HCT116 (cell line): ENCODE results near the gene HPCAL1. TPM values are rescaled to one million over a fixed set of nuclear protein-coding genes. Genes with fewer than 3 reads are reported as not detected.

Experiments used
- ATAC-seq: fragments of 200-7000 bp; cut with Tn5 transposase; 2 replicates; pipeline ENCODE4 v1.9.1; 2020; ENCODE audit warnings: mild to moderate bottlenecking, moderate library complexity
- BruUV-seq: library from RNA; stranded (reverse); fragments of 400-500 nt; replicated peaks from 2 replicates; lab custom pipeline; 2021; lab: Mats Ljungman, UMichigan
- CTCF ChIA-PET: fragments of 300-600 bp; sonication (Branson Sonifier 250); formaldehyde crosslinking; loops from one replicate; lab custom pipeline; 2021; ENCODE audit warnings: antibody characterized with exemption; lab: Charles Lee
- POLR2A ChIA-PET: fragments of 300-600, 350-600 bp; sonication (Branson Sonifier 250); formaldehyde crosslinking; loops from one replicate; lab custom pipeline; 2021; ENCODE audit warnings: antibody characterized with exemption; lab: Charles Lee
- RAD21 ChIA-PET, 2 experiments: fragments of 300-600 bp; sonication (Branson Sonifier 250); formaldehyde crosslinking; loops; one replicate each; lab custom pipeline; 2023; ENCODE audit warnings: low total read pairs in 2 of 2; ENCODE audit not compliant: uncharacterized antibody in 2 of 2, unreplicated experiment in 2 of 2, low non-redundant PET in 1 of 2; lab: Charles Lee
- DNase-seq: peaks from one replicate; pipeline ENCODE4 v3.0.0-alpha.2; 2010; ENCODE audit warnings: low read depth, low spot score
- H2AFZ ChIP-seq: fragments of 200-600 bp; shearing (Covaris generic), sonication (generic); 2 replicates; pipeline ENCODE4 v1.6.1; 2017; ENCODE audit warnings: low read depth, mixed run types, mixed read lengths, antibody characterized with exemption, low read length; ENCODE audit not compliant: poor library complexity, severe bottlenecking
- H3K27ac ChIP-seq: 2 replicates; pipeline ENCODE4 v1.5.1; 2012; ENCODE audit warnings: low read depth, low read length
- H3K27me3 ChIP-seq: fragments of 200-600 bp; sonication (generic); 2 replicates; pipeline ENCODE4 v1.6.1; 2016; ENCODE audit warnings: mixed run types, low read length, mixed read lengths; ENCODE audit not compliant: insufficient read depth
- H3K36me3 ChIP-seq, 2 experiments: fragments of 200-500 bp in 1 of 2; fragments of 200-600 bp in 1 of 2; sonication (Bioruptor generic) in 1 of 2; sonication (generic) in 1 of 2; 2 replicates each; pipeline versions ENCODE4 v1.5.1 to v1.6.1; 2014 to 2016; ENCODE audit warnings: low read length in 2 of 2, inconsistent platforms in 1 of 2, mixed read lengths in 1 of 2, mixed run types in 1 of 2; ENCODE audit not compliant: insufficient read depth in 2 of 2, control insufficient read depth in 1 of 2
- H3K4me1 ChIP-seq, 2 experiments: fragments of 200-600 bp in 1 of 2; sonication (generic) in 1 of 2; 2 replicates each; pipeline versions ENCODE4 v1.5.1 to v1.6.1; 2012 to 2017; ENCODE audit warnings: low read length in 2 of 2, inconsistent platforms in 1 of 2, mild to moderate bottlenecking in 1 of 2, mixed read lengths in 1 of 2, mixed run types in 1 of 2, moderate library complexity in 1 of 2; ENCODE audit not compliant: insufficient read depth in 2 of 2, control insufficient read depth in 1 of 2
- H3K4me2 ChIP-seq: fragments of 200-600 bp; sonication (generic); 2 replicates; pipeline ENCODE4 v1.6.1; 2017; ENCODE audit warnings: mixed run types, low read length, mixed read lengths
- H3K4me3 ChIP-seq, 2 experiments: fragments of 200-600 bp in 1 of 2; sonication (generic) in 1 of 2; replicated peaks in 1 of 2; 2 replicates each; pipeline ENCODE4 v1.5.1; 2011 to 2016; ENCODE audit warnings: low read length in 2 of 2, control low read depth in 1 of 2, low read depth in 1 of 2, mild to moderate bottlenecking in 1 of 2, mixed read lengths in 1 of 2, mixed run types in 1 of 2
- H3K79me2 ChIP-seq: fragments of 200-600 bp; sonication (generic); 2 replicates; pipeline ENCODE4 v1.6.1; 2017; ENCODE audit warnings: mild to moderate bottlenecking, mixed run types, low read length, moderate library complexity, mixed read lengths; ENCODE audit not compliant: insufficient read depth
- H3K9ac ChIP-seq: fragments of 200-600 bp; sonication (generic); 2 replicates; pipeline ENCODE4 v1.6.1; 2016; ENCODE audit warnings: low read length, mixed read lengths
- H3K9me2 ChIP-seq: fragments of 200-600 bp; sonication (generic), shearing (Covaris generic); 2 replicates; pipeline ENCODE4 v1.6.1; 2017; ENCODE audit warnings: mixed run types, mild to moderate bottlenecking, moderate library complexity; ENCODE audit not compliant: insufficient read depth
- H3K9me3 ChIP-seq, 2 experiments: fragments of 200-500 bp in 1 of 2; fragments of 200-600 bp in 1 of 2; sonication (Bioruptor generic) in 1 of 2; sonication (generic) in 1 of 2; 2 replicates each; pipeline ENCODE4 v1.6.1; 2014 to 2017; ENCODE audit warnings: low read length in 2 of 2, mixed read lengths in 2 of 2, inconsistent platforms in 1 of 2, low read depth in 1 of 2, mild to moderate bottlenecking in 1 of 2, mixed run types in 1 of 2, moderate library complexity in 1 of 2; ENCODE audit not compliant: control insufficient read depth in 1 of 2, insufficient read depth in 1 of 2
- H4K20me1 ChIP-seq: fragments of 200-600 bp; sonication (generic), shearing (Covaris generic); 2 replicates; pipeline ENCODE4 v1.6.1; 2017; ENCODE audit warnings: mixed run types, mild to moderate bottlenecking, moderate library complexity; ENCODE audit not compliant: insufficient read depth
- EZH2 ChIP-seq: fragments of 200-600 bp; sonication (generic); IDR thresholded peaks from 2 replicates; pipeline ENCODE4 v1.6.1; 2017; ENCODE audit warnings: antibody characterized with exemption, mixed run types
- EZH2phosphoT487 ChIP-seq: fragments of 200-600 bp; IDR thresholded peaks from 2 replicates; pipeline ENCODE4 v1.6.1; 2018; ENCODE audit warnings: antibody characterized with exemption, borderline replicate concordance
- POLR2A ChIP-seq: IDR thresholded peaks from 2 replicates; pipeline ENCODE4 v1.7.0; 2011; ENCODE audit warnings: borderline replicate concordance; ENCODE audit not compliant: insufficient read depth, insufficient read length; ENCODE audit errors: extremely low read depth
- POLR2AphosphoS5 ChIP-seq: IDR thresholded peaks from 2 replicates; pipeline ENCODE4 v1.6.1; 2011; ENCODE audit warnings: mild to moderate bottlenecking, low read depth, low read length, moderate library complexity
- SP1 ChIP-seq: IDR thresholded peaks from 2 replicates; pipeline ENCODE4 v1.6.1; 2012; ENCODE audit warnings: low read depth
- ZFX ChIP-seq: fragments of 450-650 bp; IDR thresholded peaks from 2 replicates; pipeline ENCODE4 v1.6.1; 2017
- intact Hi-C: fragments of 100-400 bp; cut with micrococcal nuclease; formaldehyde crosslinking; loops from 2 replicates; pipeline ENCODE4 v1.10.0; 2022
- total RNA-seq: library from RNA; stranded (reverse); gene quantifications from one replicate; pipeline ENCODE4 v1.2.1, GENCODE V29; 2021; ENCODE audit not compliant: unreplicated experiment
- TF ChIP-seq, protein P1 (sequence below): IDR thresholded peaks from 2 replicates; pipeline ENCODE4 v1.6.1; 2011; ENCODE audit warnings: mild to moderate bottlenecking, low read length, moderate library complexity; ENCODE audit not compliant: insufficient replicate concordance; ENCODE audit errors: extremely low read depth
- TF ChIP-seq, protein P2 (sequence below), 3 experiments: fragments of 200-600 bp in 1 of 3; sonication (generic) in 1 of 3; IDR thresholded peaks in 2 of 3; conservative IDR thresholded peaks in 1 of 3; 2 replicates each; pipeline ENCODE4 v1.5.1; 2012 to 2017; ENCODE audit warnings: low read depth in 2 of 3, low read length in 2 of 3, antibody characterized with exemption in 1 of 3, borderline replicate concordance in 1 of 3, control low read depth in 1 of 3, mild to moderate bottlenecking in 1 of 3, mixed read lengths in 1 of 3, mixed run types in 1 of 3, moderate library complexity in 1 of 3; ENCODE audit not compliant: insufficient read depth in 1 of 3
- TF ChIP-seq, protein P3 (sequence below): IDR thresholded peaks from 2 replicates; pipeline ENCODE4 v1.6.1; 2012

Gene HPCAL1
- total RNA-seq, 1 experiment from 2014 or later, result 111 TPM

DNA sequence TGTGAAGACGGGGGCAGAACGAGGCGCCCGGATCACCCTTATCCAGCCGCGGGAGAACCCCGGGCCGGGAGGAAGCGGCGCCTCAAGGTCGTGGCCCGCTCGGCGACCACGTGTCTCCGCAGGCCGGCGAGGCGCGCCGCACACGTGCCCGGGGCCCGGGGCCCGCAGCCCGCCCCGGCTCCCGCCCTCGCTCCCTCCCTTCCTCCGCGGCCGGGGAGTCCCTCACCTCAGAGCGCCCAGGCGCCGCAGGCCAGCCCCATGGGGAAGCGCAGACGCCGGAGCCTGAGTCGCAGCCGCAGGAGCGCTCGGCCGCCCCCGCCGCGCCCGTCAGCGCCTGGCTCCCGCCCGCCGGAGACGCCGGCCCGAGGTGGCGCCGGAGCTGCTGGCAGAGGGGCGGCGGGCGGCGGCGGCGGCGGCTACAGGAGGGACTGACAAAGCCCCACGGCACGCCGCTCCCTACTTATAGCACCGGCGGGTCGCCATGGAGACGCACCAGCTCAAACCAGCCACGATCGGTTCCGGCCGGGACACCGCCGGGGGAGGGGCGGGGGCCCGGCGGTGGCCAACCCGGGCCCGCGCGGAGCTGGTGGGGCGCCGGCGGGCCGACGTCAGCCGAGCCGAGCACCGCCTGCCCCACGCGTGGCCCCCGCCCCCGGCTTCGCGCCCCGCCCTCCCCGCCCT lies 145.3 kb downstream of the HPCAL1 start, which contains the start of gene ODC1:
Gene ODC1, minus strand, starts transcription at position 433 of the 681 bp plus-strand sequence. CDS start 3,295 bp downstream, outside the sequence.
- Histone ChIP-seq H3K4me2 (peak within 1 kb of the TSS; percentile 97), H3K27me3 (no peaks in the 10 kb centered on the region), H3K27ac (peak within 1 kb of the TSS; percentile 96), H3K4me3 (peak within 1 kb of the TSS; percentile 81 to 91)
- DNase-seq, result peak; percentile 82
- RAD21 ChIA-PET, result interaction anchor here in 1 of 2 experiments (1.3 kb wide), 1 partner anchor 212 kb away, joined by 3 read pairs; no protein-coding TSS in a partner anchor
- ATAC-seq, result peak; percentile 90
- BruUV-seq, result no TSS peak
- TF ChIP-seq, protein P1, sequence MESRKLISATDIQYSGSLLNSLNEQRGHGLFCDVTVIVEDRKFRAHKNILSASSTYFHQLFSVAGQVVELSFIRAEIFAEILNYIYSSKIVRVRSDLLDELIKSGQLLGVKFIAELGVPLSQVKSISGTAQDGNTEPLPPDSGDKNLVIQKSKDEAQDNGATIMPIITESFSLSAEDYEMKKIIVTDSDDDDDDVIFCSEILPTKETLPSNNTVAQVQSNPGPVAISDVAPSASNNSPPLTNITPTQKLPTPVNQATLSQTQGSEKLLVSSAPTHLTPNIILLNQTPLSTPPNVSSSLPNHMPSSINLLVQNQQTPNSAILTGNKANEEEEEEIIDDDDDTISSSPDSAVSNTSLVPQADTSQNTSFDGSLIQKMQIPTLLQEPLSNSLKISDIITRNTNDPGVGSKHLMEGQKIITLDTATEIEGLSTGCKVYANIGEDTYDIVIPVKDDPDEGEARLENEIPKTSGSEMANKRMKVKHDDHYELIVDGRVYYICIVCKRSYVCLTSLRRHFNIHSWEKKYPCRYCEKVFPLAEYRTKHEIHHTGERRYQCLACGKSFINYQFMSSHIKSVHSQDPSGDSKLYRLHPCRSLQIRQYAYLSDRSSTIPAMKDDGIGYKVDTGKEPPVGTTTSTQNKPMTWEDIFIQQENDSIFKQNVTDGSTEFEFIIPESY, result no peak
- TF ChIP-seq POLR2A, result peak; percentile 67
- TF ChIP-seq, protein P2, sequence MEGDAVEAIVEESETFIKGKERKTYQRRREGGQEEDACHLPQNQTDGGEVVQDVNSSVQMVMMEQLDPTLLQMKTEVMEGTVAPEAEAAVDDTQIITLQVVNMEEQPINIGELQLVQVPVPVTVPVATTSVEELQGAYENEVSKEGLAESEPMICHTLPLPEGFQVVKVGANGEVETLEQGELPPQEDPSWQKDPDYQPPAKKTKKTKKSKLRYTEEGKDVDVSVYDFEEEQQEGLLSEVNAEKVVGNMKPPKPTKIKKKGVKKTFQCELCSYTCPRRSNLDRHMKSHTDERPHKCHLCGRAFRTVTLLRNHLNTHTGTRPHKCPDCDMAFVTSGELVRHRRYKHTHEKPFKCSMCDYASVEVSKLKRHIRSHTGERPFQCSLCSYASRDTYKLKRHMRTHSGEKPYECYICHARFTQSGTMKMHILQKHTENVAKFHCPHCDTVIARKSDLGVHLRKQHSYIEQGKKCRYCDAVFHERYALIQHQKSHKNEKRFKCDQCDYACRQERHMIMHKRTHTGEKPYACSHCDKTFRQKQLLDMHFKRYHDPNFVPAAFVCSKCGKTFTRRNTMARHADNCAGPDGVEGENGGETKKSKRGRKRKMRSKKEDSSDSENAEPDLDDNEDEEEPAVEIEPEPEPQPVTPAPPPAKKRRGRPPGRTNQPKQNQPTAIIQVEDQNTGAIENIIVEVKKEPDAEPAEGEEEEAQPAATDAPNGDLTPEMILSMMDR (IDR thresholded peaks at IDR 0.05 in 2 of 3, conservative IDR thresholded peaks at IDR 0.05 in 1 of 3; ENCODE audit: borderline replicate concordance in 1 of 3, insufficient read depth in 1 of 3, low read depth in 2 of 3, low read length in 2 of 3), result no peak
- TF ChIP-seq EZH2, result no peak
- TF ChIP-seq POLR2AphosphoS5, result peak; percentile 64
- TF ChIP-seq SP1, result peak; percentile 51
- TF ChIP-seq EZH2phosphoT487, result no peak
- peak; percentile 87 for TF ChIP-seq ZFX
- TF ChIP-seq, protein P3, sequence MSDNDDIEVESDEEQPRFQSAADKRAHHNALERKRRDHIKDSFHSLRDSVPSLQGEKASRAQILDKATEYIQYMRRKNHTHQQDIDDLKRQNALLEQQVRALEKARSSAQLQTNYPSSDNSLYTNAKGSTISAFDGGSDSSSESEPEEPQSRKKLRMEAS, result peak; percentile 81
- TF ChIP-seq, all 23 proteins: peak for 5
- Histone ChIP-seq H2AFZ (no peak within 1 kb of the TSS), H3K4me1 (peaks cover 14 to 45% of the 10 kb centered on the region in 2 experiments; a peak in 3 of 4 replicates), H3K36me3 (peaks cover 16 to 24% of the 10 kb centered on the region in 2 experiments), H3K9me2 (no peaks in the 10 kb centered on the region), H3K79me2 (peaks cover 54% of the 10 kb centered on the region), H3K9me3 (no peaks in the 10 kb centered on the region), H3K9ac (peak within 1 kb of the TSS; percentile 97), H4K20me1 (peaks cover 9% of the 10 kb centered on the region; the same call in 1 of the 2 replicates)
- CTCF ChIA-PET, result interaction anchor here (2.2 to 2.5 kb wide), 2 partner anchors 13 to 39 kb away, joined by 9 to 12 read pairs; no protein-coding TSS in a partner anchor
- POLR2A ChIA-PET, result interaction anchor here (0.6 to 2.0 kb wide), 22 partner anchors 9 to 648 kb away, joined by 3 to 9 read pairs (median 3); no protein-coding TSS in a partner anchor
- intact Hi-C loops, result no loop called here
